ENCODE data around the gene DAB2IP.

- no peak for TF ChIP-seq POLR2A (IDR thresholded peaks at IDR 0.05)
- TF ChIP-seq, protein P1, sequence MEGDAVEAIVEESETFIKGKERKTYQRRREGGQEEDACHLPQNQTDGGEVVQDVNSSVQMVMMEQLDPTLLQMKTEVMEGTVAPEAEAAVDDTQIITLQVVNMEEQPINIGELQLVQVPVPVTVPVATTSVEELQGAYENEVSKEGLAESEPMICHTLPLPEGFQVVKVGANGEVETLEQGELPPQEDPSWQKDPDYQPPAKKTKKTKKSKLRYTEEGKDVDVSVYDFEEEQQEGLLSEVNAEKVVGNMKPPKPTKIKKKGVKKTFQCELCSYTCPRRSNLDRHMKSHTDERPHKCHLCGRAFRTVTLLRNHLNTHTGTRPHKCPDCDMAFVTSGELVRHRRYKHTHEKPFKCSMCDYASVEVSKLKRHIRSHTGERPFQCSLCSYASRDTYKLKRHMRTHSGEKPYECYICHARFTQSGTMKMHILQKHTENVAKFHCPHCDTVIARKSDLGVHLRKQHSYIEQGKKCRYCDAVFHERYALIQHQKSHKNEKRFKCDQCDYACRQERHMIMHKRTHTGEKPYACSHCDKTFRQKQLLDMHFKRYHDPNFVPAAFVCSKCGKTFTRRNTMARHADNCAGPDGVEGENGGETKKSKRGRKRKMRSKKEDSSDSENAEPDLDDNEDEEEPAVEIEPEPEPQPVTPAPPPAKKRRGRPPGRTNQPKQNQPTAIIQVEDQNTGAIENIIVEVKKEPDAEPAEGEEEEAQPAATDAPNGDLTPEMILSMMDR (IDR thresholded peaks at IDR 0.05), result no peak
These were observed 157.3 kb downstream of the DAB2IP start for GRCh38 chr9:121808781-121809180.
